CD14-positive monocyte (primary cell): Measurements from ENCODE around the gene SLIT3. TPM values are rescaled to one million over a fixed set of nuclear protein-coding genes. Genes with fewer than 3 reads are reported as not detected.

Experiments
- DNase-seq, 3 donors: peaks; one replicate each; pipeline ENCODE4 v3.0.0-alpha.2; 2011 to 2022
- H2AFZ ChIP-seq: 2 replicates; pipeline ENCODE4 v1.6.0; 2012; ENCODE audit warnings: mild to moderate bottlenecking, low read depth, low read length, inconsistent platforms; ENCODE audit not compliant: insufficient read depth, poor library complexity, severe bottlenecking
- H3K27ac ChIP-seq, 2 donors: 1 replicate in 1 of 2; 2 replicates in 1 of 2; pipeline ENCODE4 v1.5.1; 2012 to 2013; ENCODE audit warnings: low read length in 2 of 2, control low read depth in 1 of 2, inconsistent platforms in 1 of 2, low read depth in 1 of 2, mild to moderate bottlenecking in 1 of 2
- H3K27me3 ChIP-seq, 2 donors: one replicate each; pipeline versions ENCODE4 v1.6.0 to v1.6.1; 2011 to 2013; ENCODE audit warnings: low read length in 2 of 2; ENCODE audit not compliant: control insufficient read depth in 2 of 2, insufficient read depth in 2 of 2
- H3K36me3 ChIP-seq, 2 donors: replicated peaks in 1 of 2; 1 replicate in 1 of 2; 2 replicates in 1 of 2; pipeline versions ENCODE4 v1.5.1 to v1.6.1; 2012 to 2013; ENCODE audit warnings: low read length in 2 of 2, control low read depth in 1 of 2, inconsistent platforms in 1 of 2, mild to moderate bottlenecking in 1 of 2; ENCODE audit not compliant: insufficient read depth in 2 of 2, control insufficient read depth in 1 of 2
- H3K4me1 ChIP-seq, 2 donors: 1 replicate in 1 of 2; 2 replicates in 1 of 2; pipeline versions ENCODE4 v1.5.1 to v1.6.1; 2012 to 2013; ENCODE audit warnings: low read length in 2 of 2, control low read depth in 1 of 2, inconsistent platforms in 1 of 2, mild to moderate bottlenecking in 1 of 2, moderate library complexity in 1 of 2; ENCODE audit not compliant: insufficient read depth in 2 of 2, control insufficient read depth in 1 of 2
- H3K4me2 ChIP-seq: replicated peaks from 2 replicates; pipeline ENCODE3; 2012; ENCODE audit warnings: low read length, moderate library complexity, mild to moderate bottlenecking; ENCODE audit not compliant: poor library complexity, severe bottlenecking; ENCODE audit errors: extremely low read depth
- H3K4me3 ChIP-seq, 3 experiments: fragments of 200-600 bp in 1 of 3; sonication (generic) in 1 of 3; replicated peaks in 1 of 3; 1 replicate in 2 of 3; 2 replicates in 1 of 3; pipeline ENCODE4 v1.5.1; 2011 to 2013; ENCODE audit warnings: low read length in 3 of 3, mild to moderate bottlenecking in 3 of 3, control low read depth in 2 of 3, low read depth in 2 of 3, inconsistent platforms in 1 of 3, moderate library complexity in 1 of 3
- H3K79me2 ChIP-seq: 2 replicates; pipeline ENCODE4 v1.6.0; 2012; ENCODE audit warnings: mild to moderate bottlenecking, control low read depth, inconsistent platforms, low read length, moderate library complexity; ENCODE audit not compliant: insufficient read depth
- H3K9ac ChIP-seq: 2 replicates; pipeline ENCODE4 v1.6.0; 2017; ENCODE audit warnings: low read length, mild to moderate bottlenecking; ENCODE audit not compliant: insufficient read depth, poor library complexity, severe bottlenecking
- H3K9me3 ChIP-seq, 2 donors: replicated peaks in 1 of 2; 1 replicate in 1 of 2; 2 replicates in 1 of 2; pipeline versions ENCODE4 v1.5.1 to v1.6.1; 2012 to 2013; ENCODE audit warnings: low read length in 2 of 2, control low read depth in 1 of 2; ENCODE audit not compliant: control insufficient read depth in 1 of 2, insufficient read depth in 1 of 2
- H4K20me1 ChIP-seq: 2 replicates; pipeline ENCODE4 v1.6.0; 2012; ENCODE audit warnings: mild to moderate bottlenecking, low read length, control low read depth, moderate library complexity; ENCODE audit not compliant: insufficient read depth
- H3K27ac Mint-ChIP-seq, 7 donors: one replicate each; pipeline ENCODE4 v1.8.0; 2020; ENCODE audit warnings: mild to moderate bottlenecking in 7 of 7, mixed read lengths in 7 of 7, moderate library complexity in 6 of 7, inconsistent platforms in 2 of 7
- H3K27me3 Mint-ChIP-seq, 3 donors: one replicate each; pipeline ENCODE4 v1.8.0; 2021 to 2022; ENCODE audit warnings: low read depth in 3 of 3, mild to moderate bottlenecking in 3 of 3, mixed read lengths in 3 of 3, moderate library complexity in 3 of 3, inconsistent platforms in 1 of 3
- H3K36me3 Mint-ChIP-seq, 2 donors: one replicate each; pipeline ENCODE4 v1.8.0; 2020; ENCODE audit warnings: mixed read lengths in 2 of 2, inconsistent platforms in 1 of 2, mild to moderate bottlenecking in 1 of 2
- H3K4me1 Mint-ChIP-seq: one replicate; pipeline ENCODE4 v1.8.0; 2020; ENCODE audit warnings: mild to moderate bottlenecking, mixed read lengths
- H3K4me3 Mint-ChIP-seq, 2 donors: one replicate each; pipeline ENCODE4 v1.8.0; 2020; ENCODE audit warnings: mild to moderate bottlenecking in 2 of 2, mixed read lengths in 2 of 2, moderate library complexity in 1 of 2
- H3K9me3 Mint-ChIP-seq, 7 donors: one replicate each; pipeline ENCODE4 v1.8.0; 2020 to 2022; ENCODE audit warnings: mixed read lengths in 7 of 7, mild to moderate bottlenecking in 6 of 7, moderate library complexity in 6 of 7, inconsistent platforms in 2 of 7
- CTCF ChIP-seq: fragments of 200-600 bp; IDR thresholded peaks from one replicate; pipeline ENCODE4 v1.8.0; 2022; ENCODE audit warnings: antibody characterized with exemption, mild to moderate bottlenecking
- WGBS: methylation state at CpG from one replicate; pipeline ENCODE4 v1.1.5; 2013; ENCODE audit warnings: missing lambda C conversion rate; ENCODE audit not compliant: insufficient coverage; 5-methylcytosine and 5-hydroxymethylcytosine counted together
- intact Hi-C, 2 donors: fragments of 100-400 bp; cut with micrococcal nuclease; formaldehyde crosslinking; loops; one replicate each; pipeline versions ENCODE4 v1.15.0 to v1.15.1; 2023
- polyA plus RNA-seq, 3 donors: library from polyadenylated mRNA; depleted of rRNA in 1 of 3; unstranded in 2 of 3; stranded (reverse) in 1 of 3; fragments of 300-500 nt in 2 of 3; fragments of >200 nt in 1 of 3; fragmentation: Illumina TruSeq in 2 of 3; gene quantifications; 1 replicate in 2 of 3; 2 replicates in 1 of 3; pipeline ENCODE4 v1.2.3, GENCODE V29; 2012 to 2021

Gene SLIT3
- polyA plus RNA-seq, 3 donors = not detected

- H3K9me3 Mint-ChIP-seq = peaks cover 0 to 11% (median 3%) of the 10 kb centered on the region in 7 donors
- no peak overlapping the region for H3K27ac Mint-ChIP-seq
These were observed 230.5 kb downstream of the SLIT3 start for GRCh38 chr5:169070413-169070812.

GRCh38 chr5:169067751-169068173 is 233.2 kb downstream of the SLIT3 start:
- Mint-ChIP-seq H3K27me3 (peaks cover 0 to 3% (median 2%) of the 10 kb centered on the region in 3 donors), H3K4me3 (no peak overlapping the region), H3K9me3 (peaks cover 0 to 3% (median under 1%) of the 10 kb centered on the region in 7 donors), H3K4me1 (no peaks in the 10 kb centered on the region), H3K36me3 (no peaks in the 10 kb centered on the region), H3K27ac (no peak overlapping the region)
- Histone ChIP-seq H3K4me1 (no peaks in the 10 kb centered on the region), H3K9ac (no peak overlapping the region), H3K27ac (no peak overlapping the region), H3K27me3 (no peaks in the 10 kb centered on the region), H4K20me1 (no peaks in the 10 kb centered on the region), H3K9me3 (no peaks in the 10 kb centered on the region), H2AFZ (no peak overlapping the region), H3K79me2 (no peaks in the 10 kb centered on the region), H3K4me2 (no peak overlapping the region), H3K36me3 (no peaks in the 10 kb centered on the region), H3K4me3 (no peak overlapping the region)
- no CpG with 5 or more reads among the region's 2 CpGs for whole genome bisulfite sequencing
- TF ChIP-seq CTCF = no peak
- no peak for DNase-seq
- intact Hi-C loops = no loop called here

More at GRCh38 chr5:169070413-169070812, 230.5 kb downstream of the SLIT3 start:
- Histone ChIP-seq H3K36me3 (no peaks in the 10 kb centered on the region), H3K4me3 (no peak overlapping the region), H4K20me1 (no peaks in the 10 kb centered on the region), H3K27me3 (no peaks in the 10 kb centered on the region), H2AFZ (no peak overlapping the region), H3K4me2 (no peak overlapping the region), H3K9ac (no peak overlapping the region), H3K79me2 (no peaks in the 10 kb centered on the region), H3K9me3 (no peaks in the 10 kb centered on the region), H3K4me1 (no peaks in the 10 kb centered on the region), H3K27ac (no peak overlapping the region)
- Mint-ChIP-seq H3K27me3 (peaks cover 0 to 2% (median 0%) of the 10 kb centered on the region in 3 donors), H3K4me1 (no peaks in the 10 kb centered on the region), H3K36me3 (no peaks in the 10 kb centered on the region), H3K4me3 (no peak overlapping the region)
- no peak for DNase-seq
- WGBS = 91% methylated on average over 4 of the region's 4 CpGs
- intact Hi-C loops = no loop called here
- no peak for TF ChIP-seq CTCF
